HG03066 (cell line): ENCODE results near the gene FOXL2.
"Not testable (repeated sequence)": the region's sequence is repeated elsewhere in the genome, so short reads cannot be mapped to it uniquely, and the experiment has no call there.

Experiments
- ATAC-seq: cut with Tn5 transposase; IDR thresholded peaks from one replicate; pipeline ENCODE4 v1.9.1; 2021; ENCODE audit warnings: low read depth; ENCODE audit not compliant: unreplicated experiment

The FOXL2 gene

DNA sequence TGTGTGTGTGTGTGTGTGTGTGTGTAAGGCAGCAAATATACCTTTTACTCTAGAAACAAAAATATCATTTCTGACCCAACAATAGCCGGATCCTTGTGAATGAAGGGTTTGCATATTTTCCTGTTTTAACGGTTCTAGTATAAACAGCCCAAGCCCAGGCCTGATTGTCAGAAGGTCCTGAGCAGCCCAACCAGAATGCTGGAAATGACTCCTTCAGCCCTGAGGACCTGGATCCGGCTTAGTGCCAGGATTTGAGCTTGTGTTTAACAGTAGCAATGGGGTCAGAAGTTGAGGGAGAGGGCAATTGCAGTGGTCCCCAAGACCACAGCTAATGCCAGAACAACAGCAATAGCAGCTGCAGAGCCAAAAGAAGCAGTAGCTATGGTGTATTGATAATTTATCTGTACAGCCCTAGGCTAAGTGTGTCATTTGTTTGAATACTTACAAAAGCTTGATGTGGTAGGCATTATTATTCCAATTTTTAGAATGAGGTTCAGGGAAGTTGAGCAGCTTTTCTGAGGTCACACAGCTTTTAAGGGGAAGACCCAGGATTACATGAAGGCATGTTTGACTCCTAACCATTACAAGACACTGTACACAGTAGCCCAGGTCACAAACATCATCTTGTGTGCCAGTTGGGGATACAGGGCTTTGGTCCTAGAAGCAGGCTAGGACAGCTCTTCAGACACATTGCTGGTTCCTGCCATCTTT, 12.8 kb downstream of the FOXL2 start:
- no peak for ATAC-seq

GRCh38 chr3:138933068-138933668, 13.8 kb downstream of the FOXL2 start:
- ATAC-seq, result no peak

- ATAC-seq, result no peak
Measured at GRCh38 chr3:138928727-138929372, 18.1 kb downstream of the FOXL2 start.

DNA sequence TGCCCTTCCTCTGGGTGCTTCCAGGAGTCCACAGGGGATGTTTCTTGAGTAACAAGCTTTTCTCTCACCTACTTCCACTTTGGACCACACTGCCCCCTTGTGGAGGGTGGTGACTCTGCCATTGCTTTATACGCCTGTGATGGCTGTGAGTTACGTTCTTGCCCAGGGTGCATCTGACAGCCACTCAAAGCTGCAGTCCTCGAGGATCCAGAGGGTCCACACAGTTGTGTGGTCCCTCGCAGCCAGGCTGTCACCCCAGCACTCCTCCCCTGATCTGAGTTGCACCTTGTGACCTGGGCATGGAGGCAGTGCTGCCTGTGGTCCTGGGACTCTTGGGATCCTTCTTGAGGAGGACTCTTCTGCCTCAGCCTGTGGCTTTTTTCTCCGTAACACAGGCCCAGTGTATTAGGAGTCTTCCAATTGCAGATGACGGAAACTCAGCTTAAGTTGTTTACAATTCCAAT, 23.4 kb downstream of the FOXL2 start:
- peak; percentile 83 for ATAC-seq

DNA sequence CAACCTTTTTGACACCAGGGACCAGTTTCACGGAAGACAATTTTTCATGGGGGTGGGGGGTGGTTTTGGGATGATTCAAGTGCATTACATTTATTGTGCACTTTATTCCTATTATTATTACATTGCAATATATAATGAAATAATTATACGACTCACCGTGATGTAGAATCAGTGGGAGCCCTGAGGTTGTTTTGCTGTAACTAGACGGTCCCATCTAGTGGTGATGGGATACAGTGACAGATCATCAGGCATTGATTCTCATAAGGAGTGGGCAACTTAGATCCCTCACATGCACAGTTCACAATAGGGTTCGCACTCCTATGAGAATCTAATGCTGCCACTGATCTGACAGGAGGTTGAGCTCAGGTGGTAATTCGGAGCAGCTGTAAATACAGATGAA, 24.5 kb downstream of the FOXL2 start:
- not testable (repeated sequence) for ATAC-seq

DNA sequence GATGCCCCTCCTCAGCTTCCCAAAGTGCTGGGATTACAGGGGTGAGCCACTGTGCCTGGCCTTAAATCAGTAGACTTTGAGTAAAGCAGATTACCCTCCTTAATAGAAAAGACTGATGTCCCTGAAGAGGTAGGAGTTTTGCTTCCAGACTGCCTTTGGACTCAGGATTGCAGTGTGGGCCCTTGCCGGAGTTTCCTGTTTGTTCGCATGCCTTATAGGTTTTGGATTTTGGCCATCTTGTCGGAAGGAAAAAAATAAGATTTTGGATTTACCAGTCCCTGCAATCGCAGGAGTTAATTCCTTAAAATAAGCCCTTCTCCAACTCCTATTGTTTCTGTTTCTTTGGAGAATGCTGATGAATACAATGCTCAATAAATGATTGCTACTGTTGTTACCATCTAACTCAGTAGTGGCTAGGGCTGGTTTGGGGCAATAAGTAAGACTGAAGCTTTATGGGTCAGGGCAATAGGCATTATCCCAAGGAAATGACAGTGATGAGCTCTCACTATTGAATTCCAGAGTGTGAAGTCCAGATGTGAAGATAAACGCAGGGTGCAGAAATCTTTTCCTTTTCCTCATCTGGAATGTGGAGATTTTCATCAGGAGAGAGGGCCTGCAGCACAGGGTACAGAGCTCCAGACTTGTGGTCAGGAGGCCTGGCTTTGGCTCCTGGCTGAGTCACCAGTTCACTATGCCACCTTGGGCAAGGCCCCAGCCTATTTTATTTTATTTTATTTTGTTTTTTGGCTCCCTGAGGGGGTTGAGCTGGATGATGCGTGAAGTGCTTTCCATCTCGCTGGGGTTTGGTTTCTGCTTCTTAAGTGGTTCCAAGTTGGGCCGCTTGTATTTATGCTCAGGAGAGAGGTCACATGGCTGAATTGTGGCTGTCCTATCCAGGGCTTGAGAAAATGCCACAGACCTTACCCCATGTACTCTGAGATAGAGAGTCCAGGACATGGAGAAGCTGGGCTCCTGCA, 25.3 kb downstream of the FOXL2 start:
- ATAC-seq, result no peak

- ATAC-seq, result no peak
Measured at GRCh38 chr3:138919325-138919724, 27.6 kb downstream of the FOXL2 start.

DNA sequence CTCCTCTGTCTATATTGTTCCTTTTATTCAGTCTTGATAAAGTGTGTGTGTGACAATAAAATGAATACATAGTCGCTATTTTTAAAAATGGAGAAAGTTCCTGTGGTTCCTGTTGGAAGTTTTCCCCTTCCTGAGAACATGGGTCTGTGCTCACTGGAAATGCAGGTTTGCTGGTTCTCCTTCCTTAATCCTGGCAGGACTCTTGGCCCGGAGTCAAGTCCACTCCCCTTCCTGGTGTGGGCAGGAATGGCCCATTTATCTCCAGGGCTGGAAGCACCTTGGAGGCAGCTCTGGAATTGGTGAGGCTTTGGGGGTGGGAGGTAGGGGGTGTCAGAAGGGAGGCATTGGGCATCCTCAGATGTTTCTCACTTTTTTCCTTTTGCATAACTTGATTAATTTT, 30.1 kb downstream of the FOXL2 start:
- ATAC-seq, result no peak

- peak; percentile 92 for ATAC-seq
Measured at GRCh38 chr3:138915503-138916498, 31.1 kb downstream of the FOXL2 start.

DNA sequence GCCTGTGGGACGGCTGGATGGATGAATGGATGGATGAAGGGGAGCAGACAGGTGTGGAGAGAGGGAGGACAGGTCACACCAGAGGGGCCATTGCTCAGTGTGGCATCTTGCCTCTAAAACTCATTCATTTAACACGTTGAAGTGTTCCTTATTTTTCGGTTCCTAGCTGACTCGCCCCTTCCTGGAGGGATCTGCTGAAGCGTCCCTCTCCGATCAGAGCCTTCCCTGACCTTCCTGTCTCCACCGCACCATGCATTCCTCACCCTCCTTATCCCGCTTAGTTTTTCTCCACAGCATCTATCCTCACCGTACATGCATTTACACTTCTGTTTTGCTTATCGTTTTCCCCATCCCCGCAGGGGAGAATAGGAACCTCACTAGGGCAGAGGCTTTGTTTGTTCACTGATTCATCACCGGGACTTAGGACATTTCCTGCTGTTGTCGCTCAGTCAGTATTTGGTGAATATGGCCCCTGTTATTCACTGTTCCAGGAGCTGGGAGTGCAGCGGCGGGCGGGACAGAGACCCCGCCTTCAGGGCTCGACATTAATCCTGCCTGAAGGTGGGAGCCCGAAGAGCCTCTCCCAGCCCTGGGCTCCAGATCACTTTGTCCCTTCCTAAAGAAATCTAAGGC, 32.0 kb downstream of the FOXL2 start:
- peak; percentile 12 for ATAC-seq

- no peak for ATAC-seq
Measured at GRCh38 chr3:138913766-138914165, 33.2 kb downstream of the FOXL2 start.

GRCh38 chr3:138912237-138912636, 34.7 kb downstream of the FOXL2 start:
- ATAC-seq, result no peak

GRCh38 chr3:138911621-138912020, 35.3 kb downstream of the FOXL2 start:
- no peak for ATAC-seq

DNA sequence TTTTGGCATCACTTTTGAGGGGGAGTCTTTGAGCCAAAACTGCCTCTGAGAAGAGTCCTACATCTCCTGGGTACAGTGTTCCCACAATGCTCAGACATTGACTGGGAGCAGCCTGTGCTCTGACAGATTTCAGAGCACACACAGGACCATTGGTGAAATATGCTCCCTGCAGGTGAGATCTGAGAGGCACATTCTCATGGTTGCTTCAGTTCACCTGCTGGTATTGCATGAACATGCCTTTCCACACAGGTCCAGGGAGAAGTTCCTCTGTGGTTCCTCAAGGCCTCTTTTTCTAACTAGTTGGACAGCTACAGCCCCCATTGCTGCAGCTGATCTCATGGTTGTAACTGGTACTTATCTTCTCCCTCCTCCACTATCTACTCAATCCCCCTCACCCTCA, 37.0 kb downstream of the FOXL2 start:
- ATAC-seq, result no peak

- no peak for ATAC-seq
Measured at GRCh38 chr3:138908846-138909245, 38.1 kb downstream of the FOXL2 start.

DNA sequence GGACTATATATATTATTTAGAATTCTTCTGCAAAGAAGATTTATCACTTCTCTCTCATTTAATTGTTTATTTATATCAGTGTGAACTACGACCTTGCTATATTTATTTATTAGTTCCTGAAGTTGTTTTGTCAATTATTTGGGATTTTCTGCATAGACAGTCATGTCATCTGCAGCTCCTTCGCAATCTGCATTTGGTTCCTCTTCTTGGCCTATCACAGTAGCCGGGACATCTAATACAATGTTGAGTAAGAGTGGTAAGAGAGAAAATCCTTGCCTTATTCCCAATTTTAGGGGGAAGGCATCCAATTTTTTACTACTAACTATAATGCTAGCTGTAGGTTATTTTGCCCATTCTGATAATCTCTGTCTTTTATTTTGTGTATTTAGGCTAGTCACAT, 39.4 kb downstream of the FOXL2 start:
- no peak for ATAC-seq

DNA sequence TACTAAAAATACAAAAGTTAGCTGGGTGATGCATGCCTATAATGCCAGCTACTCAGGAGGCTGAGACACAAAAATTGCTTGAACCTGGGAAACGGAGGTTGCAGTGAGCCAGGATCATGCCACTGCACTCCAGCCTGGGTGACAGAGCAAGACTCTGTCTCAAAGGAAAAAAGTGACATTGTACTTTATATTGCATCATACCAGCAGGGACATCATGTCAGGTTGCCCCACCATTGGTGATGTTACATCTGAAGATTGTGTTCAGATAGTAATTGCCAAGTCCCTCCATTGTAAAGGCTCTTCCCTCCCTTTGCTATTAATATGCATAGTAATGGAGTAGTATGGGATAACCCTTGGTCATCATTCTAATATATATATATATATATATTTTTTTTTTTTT, 44.8 kb downstream of the FOXL2 start:
- ATAC-seq, result no peak

GRCh38 chr3:138901567-138901966, 45.4 kb downstream of the FOXL2 start:
- no peak for ATAC-seq

DNA sequence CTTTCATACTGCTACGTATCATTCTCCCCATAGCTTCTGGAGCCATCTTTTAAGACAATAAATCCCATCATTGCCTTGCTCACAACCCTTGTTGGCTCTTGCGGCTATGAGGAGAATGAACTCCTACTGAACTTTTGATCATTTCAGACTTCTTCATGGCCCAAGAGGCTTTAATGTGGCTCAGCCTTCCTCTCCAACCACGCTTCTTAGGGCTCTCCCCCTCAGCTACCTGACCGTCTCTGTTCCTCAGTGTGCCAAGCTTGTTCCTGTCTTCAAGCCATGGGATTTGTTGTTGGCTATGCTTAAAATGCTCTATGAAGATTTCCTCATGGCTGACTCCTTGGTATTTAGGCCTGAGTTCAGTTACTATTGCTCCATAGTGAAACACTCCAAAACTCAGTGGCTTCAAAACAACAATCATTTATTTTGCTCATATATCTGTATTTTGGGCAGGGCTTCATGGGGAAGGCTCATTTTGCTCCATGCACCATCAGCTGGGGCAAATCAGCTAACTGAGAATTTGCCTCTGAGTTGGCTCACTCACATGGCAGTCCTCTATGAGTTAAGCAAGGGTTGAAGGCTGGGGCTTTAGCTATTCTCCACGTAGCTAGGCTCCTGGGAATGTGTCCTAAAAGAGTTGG, 47.5 kb downstream of the FOXL2 start:
- ATAC-seq, result no peak
